NT2/D1 (cell line): Measurements from ENCODE around the gene HSPG2.

Source experiments
- DNase-seq: peaks from one replicate; pipeline ENCODE4 v3.0.0-alpha.2; 2011; ENCODE audit warnings: low read depth, low spot score
- H3K27me3 ChIP-seq: 2 replicates; pipeline ENCODE4 v1.6.0; 2011; ENCODE audit warnings: mild to moderate bottlenecking; ENCODE audit not compliant: insufficient read length, insufficient read depth
- H3K36me3 ChIP-seq: 2 replicates; pipeline ENCODE4 v1.6.1; 2011; ENCODE audit warnings: mild to moderate bottlenecking, low read length, mixed read lengths; ENCODE audit not compliant: insufficient read depth, insufficient read length
- H3K4me1 ChIP-seq: 2 replicates; pipeline ENCODE4 v1.5.1; 2011; ENCODE audit not compliant: insufficient read depth, insufficient read length
- H3K4me3 ChIP-seq: 2 replicates; pipeline ENCODE4 v1.5.1; 2011; ENCODE audit warnings: low read depth; ENCODE audit not compliant: insufficient read length
- H3K9ac ChIP-seq: 2 replicates; pipeline ENCODE4 v1.6.0; 2011; ENCODE audit warnings: low read depth; ENCODE audit not compliant: insufficient read length
- H3K9me3 ChIP-seq: 2 replicates; pipeline ENCODE4 v1.5.1; 2011; ENCODE audit warnings: mild to moderate bottlenecking, low read length; ENCODE audit not compliant: insufficient read depth
- SUZ12 ChIP-seq: IDR thresholded peaks from 2 replicates; pipeline ENCODE4 v1.6.1; 2011; ENCODE audit not compliant: insufficient read length, insufficient read depth; ENCODE audit errors: extremely low read depth
- YY1 ChIP-seq: IDR thresholded peaks from 2 replicates; pipeline ENCODE4 v1.6.1; 2011; ENCODE audit not compliant: insufficient read length, insufficient read depth
- ZNF274 ChIP-seq: IDR thresholded peaks from 2 replicates; pipeline ENCODE4 v1.6.1; 2011; ENCODE audit warnings: mild to moderate bottlenecking, low read depth, low read length

HSPG2 gene

DNA sequence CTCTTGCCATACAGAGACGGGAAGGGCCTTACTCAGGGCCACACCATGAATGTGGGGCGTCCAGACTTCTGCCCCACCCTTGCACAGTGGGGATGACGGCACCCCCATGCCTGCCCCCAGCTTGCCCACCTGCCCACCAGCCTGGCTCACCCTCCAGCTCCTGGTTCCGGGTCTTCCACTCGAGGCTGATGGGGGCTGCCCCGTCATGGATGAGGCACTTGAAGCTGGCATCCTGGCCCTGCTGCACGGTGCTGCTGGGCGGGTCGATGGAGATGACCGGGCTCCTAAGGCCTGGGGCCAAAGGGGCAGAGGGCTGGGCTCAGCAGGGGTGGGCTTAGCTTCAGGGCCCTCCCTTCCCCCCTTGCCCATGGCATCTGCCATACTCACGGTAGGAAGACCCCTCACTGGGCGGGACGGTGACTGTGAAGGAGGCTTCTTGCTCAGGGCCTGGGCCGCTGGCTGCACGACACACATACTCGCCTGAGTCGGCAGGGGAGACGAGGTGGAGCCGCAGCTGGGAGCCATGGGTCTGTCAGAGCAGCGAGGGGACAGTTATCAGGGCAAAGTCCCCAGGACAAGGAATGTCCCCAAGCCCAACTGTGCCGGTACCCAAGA, 95.2 kb downstream of the HSPG2 start:
- Histone ChIP-seq H3K4me1 (no peaks in the 10 kb centered on the region), H3K36me3 (peaks cover 80% of the 10 kb centered on the region), H3K27me3 (no peaks in the 10 kb centered on the region), H3K9me3 (no peaks in the 10 kb centered on the region), H3K9ac (no peak overlapping the region), H3K4me3 (no peak overlapping the region)
- TF ChIP-seq YY1 (no peak), ZNF274 (no peak), SUZ12 (no peak)
- no peak for DNase-seq

DNA sequence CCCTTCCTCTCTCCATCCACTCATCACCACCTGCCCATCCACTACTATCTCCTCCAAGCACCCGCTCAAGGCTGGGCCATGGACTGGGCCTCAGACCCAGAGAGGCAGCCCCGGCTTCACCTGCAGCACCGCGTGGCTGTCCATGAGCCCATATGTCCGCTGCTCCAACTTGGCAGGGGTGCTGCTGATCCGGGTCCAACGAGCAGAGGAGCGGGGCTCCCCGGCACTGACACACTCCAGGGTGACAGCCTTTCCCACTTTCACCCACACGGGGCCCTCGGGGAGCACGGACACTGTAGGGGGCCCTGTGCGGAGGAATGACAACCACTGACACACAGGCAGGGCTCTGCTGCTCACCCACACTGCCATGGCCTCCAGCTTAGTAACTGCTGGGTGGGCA, 96.1 kb downstream of the HSPG2 start:
- Histone ChIP-seq H3K9me3 (no peaks in the 10 kb centered on the region), H3K4me1 (no peaks in the 10 kb centered on the region), H3K9ac (no peak overlapping the region), H3K4me3 (no peak overlapping the region), H3K36me3 (peaks cover 82% of the 10 kb centered on the region), H3K27me3 (no peaks in the 10 kb centered on the region)
- TF ChIP-seq SUZ12 (no peak), YY1 (no peak), ZNF274 (no peak)
- no peak for DNase-seq

DNA sequence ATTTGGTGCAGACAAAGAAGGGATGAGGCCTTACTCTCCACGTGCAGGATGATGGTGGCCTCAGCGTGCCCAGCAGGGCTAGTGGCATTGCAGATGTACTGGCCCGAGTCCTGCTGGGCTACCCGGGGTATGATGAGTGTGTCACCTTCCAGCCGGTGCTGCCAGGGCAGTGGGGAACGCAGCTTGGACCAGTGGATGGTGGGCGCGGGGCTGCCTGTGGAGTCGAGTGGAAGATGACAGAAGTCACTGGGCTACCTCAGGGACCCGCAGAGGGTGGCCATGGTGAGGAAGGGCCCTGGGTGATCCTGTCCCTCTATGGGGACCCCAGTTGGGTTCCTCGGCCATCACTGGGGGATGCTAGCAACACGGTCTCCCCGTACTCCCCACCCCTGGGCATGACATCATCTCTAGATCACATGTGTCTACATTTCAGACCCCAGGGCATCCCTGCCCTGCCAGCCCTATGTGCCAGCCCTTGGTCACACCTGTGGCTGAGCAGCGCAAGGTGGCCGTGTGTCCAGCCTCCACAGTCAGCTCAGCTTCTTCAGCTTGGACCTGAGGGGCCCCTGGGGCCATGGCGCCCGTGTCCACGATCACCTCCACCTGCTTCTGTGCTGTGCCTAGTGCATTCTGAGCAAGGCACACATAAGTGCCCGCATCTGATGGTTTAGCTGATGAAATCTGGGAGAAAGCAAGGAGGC, 97.6 kb downstream of the HSPG2 start:
- H3K9ac ChIP-seq: no peak overlapping the region
- H3K36me3 ChIP-seq: peaks cover 86% of the 10 kb centered on the region
- no peak overlapping the region for H3K4me3 ChIP-seq
- no peak for TF ChIP-seq YY1
- no peak for TF ChIP-seq SUZ12
- no peak for TF ChIP-seq ZNF274
- DNase-seq: no peak
- no peaks in the 10 kb centered on the region for H3K27me3 ChIP-seq
- peaks cover 9% of the 10 kb centered on the region; the same call in 1 of the 2 replicates for H3K9me3 ChIP-seq
- H3K4me1 ChIP-seq: no peaks in the 10 kb centered on the region

- no peak for DNase-seq
- H3K9ac ChIP-seq: no peak overlapping the region
- H3K4me3 ChIP-seq: no peak overlapping the region
- TF ChIP-seq SUZ12: no peak
- TF ChIP-seq ZNF274: no peak
- TF ChIP-seq YY1: no peak
- H3K36me3 ChIP-seq: peaks cover 87% of the 10 kb centered on the region
- no peaks in the 10 kb centered on the region for H3K27me3 ChIP-seq
- H3K4me1 ChIP-seq: no peaks in the 10 kb centered on the region
- H3K9me3 ChIP-seq: peaks cover 19% of the 10 kb centered on the region; the same call in 1 of the 2 replicates
Observed at GRCh38 chr1:21838359-21839157, 98.6 kb downstream of the HSPG2 start.

GRCh38 chr1:21837476-21837875, 99.6 kb downstream of the HSPG2 start:
- Histone ChIP-seq H3K4me3 (no peak overlapping the region), H3K27me3 (no peaks in the 10 kb centered on the region), H3K9ac (no peak overlapping the region), H3K4me1 (no peaks in the 10 kb centered on the region), H3K9me3 (peaks cover 19% of the 10 kb centered on the region; the same call in 1 of the 2 replicates), H3K36me3 (peaks cover 86% of the 10 kb centered on the region)
- no peak for DNase-seq
- TF ChIP-seq ZNF274: no peak
- no peak for TF ChIP-seq SUZ12
- TF ChIP-seq YY1: no peak

GRCh38 chr1:21836729-21837128, 100.4 kb downstream of the HSPG2 start:
- Histone ChIP-seq H3K9me3 (peaks cover 19% of the 10 kb centered on the region; the same call in 1 of the 2 replicates), H3K4me3 (no peak overlapping the region), H3K36me3 (peaks cover 86% of the 10 kb centered on the region), H3K4me1 (no peaks in the 10 kb centered on the region), H3K9ac (no peak overlapping the region), H3K27me3 (no peaks in the 10 kb centered on the region)
- TF ChIP-seq ZNF274: no peak
- TF ChIP-seq SUZ12: no peak
- no peak for TF ChIP-seq YY1
- DNase-seq: no peak

- no peak for TF ChIP-seq ZNF274
- TF ChIP-seq SUZ12: no peak
- TF ChIP-seq YY1: no peak
- Histone ChIP-seq H3K9ac (no peak overlapping the region), H3K27me3 (no peaks in the 10 kb centered on the region), H3K9me3 (peaks cover 19% of the 10 kb centered on the region; the same call in 1 of the 2 replicates), H3K4me1 (no peaks in the 10 kb centered on the region), H3K4me3 (no peak overlapping the region), H3K36me3 (peaks cover 86% of the 10 kb centered on the region)
- DNase-seq: no peak
Observed at GRCh38 chr1:21836010-21836409, 101.1 kb downstream of the HSPG2 start.
